ENCODE measurements around the gene LILRA6. TPM values are rescaled to one million over a fixed set of nuclear protein-coding genes. Genes with fewer than 3 reads are reported as not detected.

LILRA6 gene
- total RNA-seq, 1 donor from 2014 or later: not detected

- Histone ChIP-seq H3K4me2 (ENCODE audit: low read length) (no peak overlapping the region), H3K79me2 (ENCODE audit: insufficient read depth, low read length) (no peaks in the 10 kb centered on the region), H3K4me3 (ENCODE audit: insufficient read depth, low read depth, low read length) (no peak overlapping the region), H3K9me3 (ENCODE audit: insufficient read depth, low read depth, low read length) (no peaks in the 10 kb centered on the region), H3K27me3 (ENCODE audit: insufficient read depth, low read length) (no peaks in the 10 kb centered on the region), H4K20me1 (ENCODE audit: insufficient read depth, low read length) (no peaks in the 10 kb centered on the region), H2AFZ (ENCODE audit: low read depth, low read length) (no peak overlapping the region), H3K27ac (ENCODE audit: low read depth, low read length) (no peak overlapping the region), H3K36me3 (ENCODE audit: insufficient read depth, low read length) (no peaks in the 10 kb centered on the region), H3K9ac (ENCODE audit: low read length) (no peak overlapping the region), H3K4me1 (ENCODE audit: insufficient read depth, low read length) (no peaks in the 10 kb centered on the region)
- Mint-ChIP-seq H3K9me3 (ENCODE audit: unreplicated experiment) (no peaks in the 10 kb centered on the region), H3K4me3 (ENCODE audit: unreplicated experiment) (no peak overlapping the region), H3K36me3 (ENCODE audit: low read depth, unreplicated experiment) (peaks cover 3% of the 10 kb centered on the region), H3K27ac (ENCODE audit: unreplicated experiment) (no peak overlapping the region), H3K27me3 (ENCODE audit: low read depth, unreplicated experiment) (peaks cover 33% of the 10 kb centered on the region), H3K4me1 (ENCODE audit: low read depth, unreplicated experiment) (peaks cover 5% of the 10 kb centered on the region)
- TF ChIP-seq, protein P1, sequence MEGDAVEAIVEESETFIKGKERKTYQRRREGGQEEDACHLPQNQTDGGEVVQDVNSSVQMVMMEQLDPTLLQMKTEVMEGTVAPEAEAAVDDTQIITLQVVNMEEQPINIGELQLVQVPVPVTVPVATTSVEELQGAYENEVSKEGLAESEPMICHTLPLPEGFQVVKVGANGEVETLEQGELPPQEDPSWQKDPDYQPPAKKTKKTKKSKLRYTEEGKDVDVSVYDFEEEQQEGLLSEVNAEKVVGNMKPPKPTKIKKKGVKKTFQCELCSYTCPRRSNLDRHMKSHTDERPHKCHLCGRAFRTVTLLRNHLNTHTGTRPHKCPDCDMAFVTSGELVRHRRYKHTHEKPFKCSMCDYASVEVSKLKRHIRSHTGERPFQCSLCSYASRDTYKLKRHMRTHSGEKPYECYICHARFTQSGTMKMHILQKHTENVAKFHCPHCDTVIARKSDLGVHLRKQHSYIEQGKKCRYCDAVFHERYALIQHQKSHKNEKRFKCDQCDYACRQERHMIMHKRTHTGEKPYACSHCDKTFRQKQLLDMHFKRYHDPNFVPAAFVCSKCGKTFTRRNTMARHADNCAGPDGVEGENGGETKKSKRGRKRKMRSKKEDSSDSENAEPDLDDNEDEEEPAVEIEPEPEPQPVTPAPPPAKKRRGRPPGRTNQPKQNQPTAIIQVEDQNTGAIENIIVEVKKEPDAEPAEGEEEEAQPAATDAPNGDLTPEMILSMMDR (IDR thresholded peaks at IDR 0.05; ENCODE audit: insufficient read depth, low read depth, low read length): no peak
- TF ChIP-seq EZH2 (IDR thresholded peaks at IDR 0.05; ENCODE audit: insufficient read depth, low read length): no peak
- FAIRE-seq (no peak), DNase-seq (ENCODE audit: low read depth) (no peak)
Observed at GRCh38 chr19:54252845-54253244, 10.3 kb upstream of the LILRA6 start.

GRCh38 chr19:54252243-54252642 is 9.7 kb upstream of the LILRA6 start:
- Mint-ChIP-seq H3K27me3 (ENCODE audit: low read depth, unreplicated experiment) (peaks cover 27% of the 10 kb centered on the region), H3K4me3 (ENCODE audit: unreplicated experiment) (no peak overlapping the region), H3K9me3 (ENCODE audit: unreplicated experiment) (no peaks in the 10 kb centered on the region), H3K36me3 (ENCODE audit: low read depth, unreplicated experiment) (peaks cover 3% of the 10 kb centered on the region), H3K27ac (ENCODE audit: unreplicated experiment) (no peak overlapping the region), H3K4me1 (ENCODE audit: low read depth, unreplicated experiment) (peaks cover 9% of the 10 kb centered on the region)
- Histone ChIP-seq H3K27me3 (ENCODE audit: insufficient read depth, low read length) (no peaks in the 10 kb centered on the region), H3K4me3 (ENCODE audit: insufficient read depth, low read depth, low read length) (no peak overlapping the region), H3K79me2 (ENCODE audit: insufficient read depth, low read length) (no peaks in the 10 kb centered on the region), H3K9ac (ENCODE audit: low read length) (no peak overlapping the region), H3K36me3 (ENCODE audit: insufficient read depth, low read length) (no peaks in the 10 kb centered on the region), H3K4me2 (ENCODE audit: low read length) (no peak overlapping the region), H3K4me1 (ENCODE audit: insufficient read depth, low read length) (no peaks in the 10 kb centered on the region), H3K27ac (ENCODE audit: low read depth, low read length) (no peak overlapping the region), H4K20me1 (ENCODE audit: insufficient read depth, low read length) (no peaks in the 10 kb centered on the region), H3K9me3 (ENCODE audit: insufficient read depth, low read depth, low read length) (no peaks in the 10 kb centered on the region), H2AFZ (ENCODE audit: low read depth, low read length) (no peak overlapping the region)
- FAIRE-seq (no peak), DNase-seq (ENCODE audit: low read depth) (no peak)
- TF ChIP-seq, protein P1 (IDR thresholded peaks at IDR 0.05; ENCODE audit: insufficient read depth, low read depth, low read length): no peak
- TF ChIP-seq EZH2 (IDR thresholded peaks at IDR 0.05; ENCODE audit: insufficient read depth, low read length): no peak

- H3K27me3 ChIP-seq (ENCODE audit: insufficient read depth, low read length): no peaks in the 10 kb centered on the region
- no peak overlapping the region for H3K27ac ChIP-seq (ENCODE audit: low read depth, low read length)
- H3K4me1 ChIP-seq (ENCODE audit: insufficient read depth, low read length): no peaks in the 10 kb centered on the region
- Mint-ChIP-seq H3K36me3 (ENCODE audit: low read depth, unreplicated experiment) (no peaks in the 10 kb centered on the region), H3K4me3 (ENCODE audit: unreplicated experiment) (no peak overlapping the region), H3K27me3 (ENCODE audit: low read depth, unreplicated experiment) (peaks cover 12% of the 10 kb centered on the region), H3K27ac (ENCODE audit: unreplicated experiment) (peak overlapping the region; percentile 8), H3K4me1 (ENCODE audit: low read depth, unreplicated experiment) (peaks cover 9% of the 10 kb centered on the region), H3K9me3 (ENCODE audit: unreplicated experiment) (peaks cover 3% of the 10 kb centered on the region)
- no peak for FAIRE-seq
- H2AFZ ChIP-seq (ENCODE audit: low read depth, low read length): no peak overlapping the region
- no peak overlapping the region for H3K4me3 ChIP-seq (ENCODE audit: insufficient read depth, low read depth, low read length)
- DNase-seq (ENCODE audit: low read depth): no peak
- H3K9me3 ChIP-seq (ENCODE audit: insufficient read depth, low read depth, low read length): no peaks in the 10 kb centered on the region
- H3K4me2 ChIP-seq (ENCODE audit: low read length): peak overlapping the region; percentile 27
- H3K36me3 ChIP-seq (ENCODE audit: insufficient read depth, low read length): no peaks in the 10 kb centered on the region
- no peak overlapping the region for H3K9ac ChIP-seq (ENCODE audit: low read length)
- no peaks in the 10 kb centered on the region for H4K20me1 ChIP-seq (ENCODE audit: insufficient read depth, low read length)
- no peak for TF ChIP-seq EZH2 (IDR thresholded peaks at IDR 0.05; ENCODE audit: insufficient read depth, low read length)
- TF ChIP-seq, protein P1 (IDR thresholded peaks at IDR 0.05; ENCODE audit: insufficient read depth, low read depth, low read length): no peak
- H3K79me2 ChIP-seq (ENCODE audit: insufficient read depth, low read length): no peaks in the 10 kb centered on the region
Observed at GRCh38 chr19:54248016-54248601, 5.5 kb upstream of the LILRA6 start.

Data from astrocyte (in vitro differentiated cells and primary cell).